HEK293 (cell line): Measurements from ENCODE around the gene RNU1-1.
A peak's percentile ranks its signal among the peaks of the same experiment; 100 is the strongest.
"Not testable (repeated sequence)": the region's sequence is repeated elsewhere in the genome, so short reads cannot be mapped to it uniquely, and the experiment has no call there.

ENCODE experiments used
- CTCF ChIA-PET: fragments of 350-600 bp; formaldehyde crosslinking; extraction: SDS; loops from one replicate; lab custom pipeline; 2021; ENCODE audit warnings: antibody characterized with exemption; lab: Yijun Ruan, JAX
- POLR2A ChIA-PET: fragments of 300-600 bp; formaldehyde crosslinking; extraction: SDS; loops from one replicate; lab custom pipeline; 2020; ENCODE audit warnings: antibody characterized with exemption, inconsistent platforms; lab: Yijun Ruan, JAX
- H3K27ac ChIP-seq: fragments of 200-500 bp; sonication (Bioruptor generic); 2 replicates; pipeline ENCODE4 v1.5.1; 2014; ENCODE audit warnings: low read depth, low read length, control low read depth, inconsistent platforms; ENCODE audit errors: extremely low read depth
- H3K36me3 ChIP-seq, 2 experiments: fragments of 200-500 bp in 1 of 2; sonication (Bioruptor generic) in 1 of 2; 1 replicate in 1 of 2; 2 replicates in 1 of 2; pipeline ENCODE4 v1.5.1; 2014 to 2017; ENCODE audit warnings: inconsistent platforms in 2 of 2, low read length in 2 of 2; ENCODE audit not compliant: control insufficient read depth in 2 of 2, insufficient read depth in 1 of 2
- H3K4me1 ChIP-seq: fragments of 200-500 bp; sonication (Bioruptor generic); 2 replicates; pipeline ENCODE4 v1.5.1; 2014; ENCODE audit warnings: mild to moderate bottlenecking, low read length, inconsistent platforms; ENCODE audit not compliant: control insufficient read depth, insufficient read depth
- H3K4me3 ChIP-seq: 2 replicates; pipeline ENCODE4 v1.5.1; 2011; ENCODE audit warnings: low read depth, mild to moderate bottlenecking, control low read depth, low read length, moderate library complexity
- H3K9me3 ChIP-seq: fragments of 200-500 bp; sonication (Bioruptor generic); 2 replicates; pipeline ENCODE4 v1.5.1; 2014; ENCODE audit warnings: low read depth, low read length, inconsistent platforms; ENCODE audit not compliant: control insufficient read depth, insufficient read depth
- SP2 ChIP-seq: fragments of 450-650 bp; formaldehyde crosslinking; IDR thresholded peaks from 2 replicates; pipeline ENCODE4 v1.5.1; 2016; ENCODE audit warnings: missing biosample characterization, missing genetic modification characterization
- ZNF76 ChIP-seq: fragments of 450-650 bp; formaldehyde crosslinking; IDR thresholded peaks from 2 replicates; pipeline ENCODE4; 2016; ENCODE audit warnings: low read depth, missing biosample characterization, missing genetic modification characterization, borderline replicate concordance
- TF ChIP-seq, protein P1 (sequence below): fragments of 450-650 bp; formaldehyde crosslinking; optimal IDR thresholded peaks from 2 replicates; pipeline ENCODE3; 2016; ENCODE audit warnings: missing biosample characterization, mild to moderate bottlenecking, missing genetic modification characterization

RNU1-1 gene

DNA sequence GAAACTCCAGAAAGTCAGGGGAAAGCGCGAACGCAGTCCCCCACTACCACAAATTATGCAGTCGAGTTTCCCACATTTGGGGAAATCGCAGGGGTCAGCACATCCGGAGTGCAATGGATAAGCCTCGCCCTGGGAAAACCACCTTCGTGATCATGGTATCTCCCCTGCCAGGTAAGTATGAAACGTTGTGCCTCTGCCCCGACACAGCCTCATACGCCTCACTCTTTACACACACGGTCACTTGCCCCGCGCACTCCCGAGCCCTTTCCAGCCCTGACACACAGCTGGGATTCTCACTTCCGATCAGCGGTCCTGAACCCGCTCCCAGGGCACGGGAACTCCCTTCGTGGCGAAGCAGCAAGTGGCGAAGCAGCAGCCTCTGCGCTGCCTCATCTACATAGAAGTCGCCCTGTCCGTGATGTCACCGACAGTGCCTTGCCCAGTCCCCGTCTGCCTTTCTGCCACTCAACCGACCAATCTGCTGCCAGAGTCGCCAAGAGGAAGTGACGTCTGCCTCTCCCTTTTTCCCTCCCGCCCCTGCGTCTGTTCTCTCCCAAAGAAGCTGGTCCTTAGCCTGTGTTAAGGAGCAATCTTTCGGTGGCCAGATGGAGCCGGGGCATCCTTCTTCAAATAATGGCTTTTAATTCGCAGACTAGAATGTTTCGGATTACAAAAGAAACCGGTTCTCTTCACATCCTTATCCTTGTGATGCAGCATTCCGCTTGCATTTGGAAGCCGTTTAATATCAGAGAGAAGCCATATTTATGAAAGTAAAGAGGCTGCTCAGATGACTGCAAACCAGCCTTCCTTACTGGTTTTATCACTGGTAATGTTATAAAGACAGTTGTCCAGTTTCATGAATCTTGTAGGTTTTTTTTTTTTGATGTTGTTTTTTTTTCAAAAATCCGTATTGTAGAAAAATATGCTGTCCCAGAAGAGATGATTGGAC is at the start of gene RNU1-1:
RNU1-1 (minus strand) TSS at position 179 of the 949 bp plus-strand sequence.
- TF ChIP-seq SP2 = 0 out of 2 replicates have a peak, but pooled peaks have one; percentile 16
- TF ChIP-seq, protein P1, sequence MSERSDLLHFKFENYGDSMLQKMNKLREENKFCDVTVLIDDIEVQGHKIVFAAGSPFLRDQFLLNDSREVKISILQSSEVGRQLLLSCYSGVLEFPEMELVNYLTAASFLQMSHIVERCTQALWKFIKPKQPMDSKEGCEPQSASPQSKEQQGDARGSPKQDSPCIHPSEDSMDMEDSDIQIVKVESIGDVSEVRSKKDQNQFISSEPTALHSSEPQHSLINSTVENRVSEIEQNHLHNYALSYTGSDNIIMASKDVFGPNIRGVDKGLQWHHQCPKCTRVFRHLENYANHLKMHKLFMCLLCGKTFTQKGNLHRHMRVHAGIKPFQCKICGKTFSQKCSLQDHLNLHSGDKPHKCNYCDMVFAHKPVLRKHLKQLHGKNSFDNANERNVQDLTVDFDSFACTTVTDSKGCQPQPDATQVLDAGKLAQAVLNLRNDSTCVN (tag by site-specific recombination) = peak; percentile 47
- peak; percentile 61; the same call in 1 of the 2 replicates for TF ChIP-seq ZNF76 (tag by site-specific recombination)
- H3K9me3 ChIP-seq, H3K4me1 ChIP-seq, H3K36me3 ChIP-seq: not testable (repeated sequence)
- peak within 1 kb of the TSS; percentile 27 for H3K4me3 ChIP-seq
- peak within 1 kb of the TSS; percentile 88 for H3K27ac ChIP-seq
- CTCF ChIA-PET = interaction anchor here (0.6 kb wide), 1 partner anchor 118 kb away, joined by 3 read pairs; no protein-coding TSS in a partner anchor
- POLR2A ChIA-PET = interaction anchor here (0.7 to 0.9 kb wide), 3 partner anchors 21 to 121 kb away, joined by 3 to 5 read pairs (median 3); no protein-coding TSS in a partner anchor

GRCh38 chr1:16561035-16561434 is 47.0 kb upstream of the RNU1-1 start:
- not testable (repeated sequence) for H3K36me3 ChIP-seq, H3K9me3 ChIP-seq, H3K27ac ChIP-seq, H3K4me1 ChIP-seq, H3K4me3 ChIP-seq
- ChIA-PET CTCF (interaction anchor here (0.7 kb wide), 1 partner anchor 146 kb away, joined by 3 read pairs; no protein-coding TSS in a partner anchor), POLR2A (interaction anchor here (0.6 kb wide), 1 partner anchor 198 kb away, joined by 4 read pairs; no protein-coding TSS in a partner anchor)

DNA sequence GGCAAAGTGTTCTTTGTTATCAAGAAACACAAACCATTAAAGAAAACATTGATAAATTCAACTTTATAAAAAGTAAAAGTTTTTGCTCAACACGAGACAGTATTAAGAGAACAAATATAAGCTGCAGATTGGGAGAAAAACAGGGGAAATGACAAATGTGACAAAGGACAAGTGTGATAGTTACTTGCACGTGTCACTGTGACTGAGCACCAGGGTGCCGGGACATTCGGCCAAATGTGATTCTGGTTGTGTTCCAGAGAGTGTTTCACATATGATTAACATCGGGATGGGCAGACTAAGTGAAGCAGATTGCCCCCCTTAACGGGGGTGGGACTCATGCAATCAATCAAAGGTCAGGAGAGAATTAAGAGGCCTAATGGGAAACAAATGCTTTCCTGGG is 46.4 kb upstream of the RNU1-1 start:
- ChIA-PET CTCF (interaction anchor here (0.7 to 1.5 kb wide), 2 partner anchors 44 to 147 kb away, joined by 3 read pairs; no protein-coding TSS in a partner anchor), POLR2A (interaction anchor here (1.2 kb wide), 1 partner anchor 120 kb away, joined by 3 read pairs; the partner anchor contains the start of gene NECAP2)
- not testable (repeated sequence) for H3K4me3 ChIP-seq, H3K4me1 ChIP-seq, H3K36me3 ChIP-seq, H3K27ac ChIP-seq, H3K9me3 ChIP-seq

DNA sequence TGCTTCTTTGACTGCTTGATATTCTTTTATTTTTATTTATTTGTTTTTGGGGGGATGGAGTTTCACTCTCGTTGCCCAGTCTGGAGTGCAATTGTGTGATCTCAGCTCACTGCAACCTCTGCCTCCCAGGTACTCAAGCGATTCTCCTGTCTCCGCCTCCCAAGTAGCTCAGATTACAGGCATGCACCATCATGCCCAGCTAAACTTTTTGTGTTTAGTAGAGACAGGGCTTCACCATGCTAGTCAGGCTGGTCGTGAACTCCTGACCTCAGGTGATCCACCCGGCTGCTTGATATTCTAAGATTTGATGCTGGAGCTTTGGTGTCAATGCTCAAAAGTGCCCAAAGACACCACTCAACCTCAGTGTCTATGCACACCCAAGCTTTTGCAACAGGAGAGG is 45.6 kb upstream of the RNU1-1 start:
- CTCF ChIA-PET = interaction anchor here (0.7 to 1.5 kb wide), 2 partner anchors 45 to 391 kb away, joined by 3 read pairs; no protein-coding TSS in a partner anchor
- not testable (repeated sequence) for H3K27ac ChIP-seq, H3K4me3 ChIP-seq, H3K9me3 ChIP-seq, H3K4me1 ChIP-seq, H3K36me3 ChIP-seq
- POLR2A ChIA-PET = interaction anchor here (1.2 kb wide), 1 partner anchor 119 kb away, joined by 3 read pairs; the partner anchor contains the start of gene NECAP2

- H3K4me1 ChIP-seq, H3K27ac ChIP-seq, H3K9me3 ChIP-seq, H3K4me3 ChIP-seq, CTCF ChIA-PET, H3K36me3 ChIP-seq, POLR2A ChIA-PET: not testable (repeated sequence)
Observed at GRCh38 chr1:16557034-16557433, 42.9 kb upstream of the RNU1-1 start.

- H3K27ac ChIP-seq, POLR2A ChIA-PET, CTCF ChIA-PET, H3K36me3 ChIP-seq, H3K4me3 ChIP-seq, H3K4me1 ChIP-seq, H3K9me3 ChIP-seq: not testable (repeated sequence)
Observed at GRCh38 chr1:16553244-16553643, 39.2 kb upstream of the RNU1-1 start.

- H3K36me3 ChIP-seq, H3K9me3 ChIP-seq, POLR2A ChIA-PET, H3K27ac ChIP-seq, H3K4me1 ChIP-seq, CTCF ChIA-PET, H3K4me3 ChIP-seq: not testable (repeated sequence)
Observed at GRCh38 chr1:16550212-16550918, 36.3 kb upstream of the RNU1-1 start.

DNA sequence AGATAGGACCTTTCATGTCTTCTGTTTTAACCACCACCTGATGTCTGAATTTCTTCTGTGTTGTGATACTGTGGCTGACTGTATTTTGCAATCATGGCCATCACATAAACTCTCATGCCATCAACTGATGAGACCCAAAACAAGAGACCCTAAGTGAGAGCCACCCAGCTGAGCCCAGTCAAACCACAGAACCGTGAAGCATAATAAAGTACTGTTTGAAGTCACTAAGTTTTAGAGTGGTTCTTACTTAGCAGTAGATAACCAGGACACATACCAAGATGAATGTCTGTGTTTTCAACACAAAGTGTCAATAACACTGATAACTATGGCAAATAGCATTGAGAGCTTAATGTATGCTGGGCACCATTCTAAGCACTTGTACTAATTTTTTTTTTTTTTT is 35.5 kb upstream of the RNU1-1 start:
- H3K9me3 ChIP-seq, H3K4me1 ChIP-seq, H3K27ac ChIP-seq, H3K36me3 ChIP-seq, H3K4me3 ChIP-seq, POLR2A ChIA-PET: not testable (repeated sequence)
- CTCF ChIA-PET = interaction anchor here (0.6 kb wide), 1 partner anchor 527 kb away, joined by 3 read pairs; no protein-coding TSS in a partner anchor

DNA sequence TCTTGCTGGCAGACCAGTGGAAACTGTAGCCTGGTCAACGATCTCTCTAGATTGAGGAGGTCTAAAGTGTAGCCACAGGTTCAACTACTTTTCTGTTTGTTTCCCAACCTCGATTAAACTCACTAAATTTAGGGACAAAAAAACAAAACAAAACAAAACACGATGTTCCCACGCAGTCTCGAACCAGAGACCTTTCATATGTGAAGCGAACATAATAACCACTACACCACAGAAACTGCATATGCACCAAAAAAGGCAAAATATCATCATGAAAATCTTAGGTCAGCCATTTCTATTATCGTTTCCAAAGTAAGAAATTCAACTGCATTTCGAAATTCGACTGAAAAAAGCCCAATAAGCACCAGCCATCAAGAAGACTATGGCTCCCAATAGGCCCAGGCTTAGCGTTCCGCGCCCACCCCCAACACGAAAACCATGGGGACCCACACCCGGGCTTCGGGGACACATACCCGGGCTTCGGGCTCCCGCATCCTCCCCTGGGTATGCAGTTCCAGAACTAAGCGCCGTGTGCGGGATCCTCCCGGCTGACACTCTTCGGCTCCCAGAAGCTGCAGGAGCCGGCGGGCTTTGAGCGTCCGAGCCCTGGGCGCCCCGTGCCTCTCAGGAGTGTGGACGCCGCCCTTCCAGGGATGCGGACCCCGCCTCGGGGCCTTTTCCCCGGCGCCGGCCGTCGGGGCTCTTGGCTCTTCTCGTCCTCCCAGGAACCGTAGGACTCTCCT is 33.6 kb upstream of the RNU1-1 start:
- H3K4me3 ChIP-seq, H3K4me1 ChIP-seq, CTCF ChIA-PET, POLR2A ChIA-PET, H3K36me3 ChIP-seq, H3K27ac ChIP-seq, H3K9me3 ChIP-seq: not testable (repeated sequence)
